Adrenal gland (tissue), 12 donors: Measurements from ENCODE around the gene PGAP3. TPM values are rescaled to one million over a fixed set of nuclear protein-coding genes. Genes with fewer than 3 reads are reported as not detected.

Experiments
- DNase-seq, 7 donors: peaks; one replicate each; pipeline ENCODE4 v3.0.0-alpha.2; 2019 to 2020
- H3K27ac ChIP-seq, 5 donors: fragments of 200-600 bp; sonication (generic) in 4 of 5; 1 replicate in 3 of 5; 2 replicates in 2 of 5; pipeline versions ENCODE4 v1.5.1 to v1.8.0; 2016 to 2020; ENCODE audit warnings: mild to moderate bottlenecking in 1 of 5
- H3K27me3 ChIP-seq: fragments of 200-600 bp; 2 replicates; pipeline ENCODE4 v1.8.0; 2021
- H3K36me3 ChIP-seq, 2 donors: fragments of 200-600 bp; replicated peaks in 1 of 2; 1 replicate in 1 of 2; 2 replicates in 1 of 2; pipeline versions ENCODE4 v1.5.1 to v1.8.0; 2018 to 2022
- H3K4me1 ChIP-seq, 2 donors: fragments of 200-600 bp; replicated peaks in 1 of 2; 1 replicate in 1 of 2; 2 replicates in 1 of 2; pipeline versions ENCODE4 v1.5.1 to v1.8.0; 2018 to 2021
- H3K4me3 ChIP-seq, 4 donors: fragments of 200-600 bp; sonication (generic) in 3 of 4; one replicate each; pipeline ENCODE4 v1.5.1; 2016 to 2018
- H3K9me3 ChIP-seq, 3 donors: fragments of 200-600 bp; sonication (generic) in 1 of 3; replicated peaks in 1 of 3; 1 replicate in 2 of 3; 2 replicates in 1 of 3; pipeline versions ENCODE4 v1.5.1 to v1.8.0; 2016 to 2021
- CTCF ChIP-seq, 6 experiments: fragments of 450-650 bp in 4 of 6; fragments of 200-600 bp in 2 of 6; sonication (generic) in 1 of 6; IDR thresholded peaks; 1 replicate in 5 of 6; 2 replicates in 1 of 6; pipeline versions ENCODE4 v1.5.1 to v1.8.0; 2016 to 2021; ENCODE audit warnings: antibody characterized with exemption in 6 of 6, mild to moderate bottlenecking in 2 of 6, moderate library complexity in 1 of 6
- POLR2A ChIP-seq, 2 donors: fragments of 450-650 bp; IDR thresholded peaks; one replicate each; pipeline ENCODE4 v1.6.1; 2017; ENCODE audit warnings: antibody characterized with exemption in 2 of 2, mild to moderate bottlenecking in 2 of 2, moderate library complexity in 1 of 2
- WGBS, 4 donors: extraction: QIAGEN DNeasy Blood & Tissue Kit in 2 of 4; methylation state at CpG; one replicate each; pipeline versions ENCODE4 v1.1.5 to v1.1.7; 2013 to 2017; 5-methylcytosine and 5-hydroxymethylcytosine counted together
- intact Hi-C, 2 donors: fragments of 100-400 bp; cut with DNase I; formaldehyde crosslinking; loops; one replicate each; pipeline versions ENCODE4 v1.14.1 to v1.15.0; 2022 to 2023
- polyA plus RNA-seq, 3 donors: library from polyadenylated mRNA; stranded (reverse); fragments of 200-250 nt in 2 of 3; fragments of 350-450 nt in 1 of 3; fragmentation: Illumina TruSeq in 1 of 3; extraction: RNeasy Lipid Tissue Mini Kit (QIAGEN cat#74804) in 1 of 3; gene quantifications; one replicate each; pipeline ENCODE4 v1.2.3, GENCODE V29; 2013 to 2014
- total RNA-seq, 9 donors: library from RNA; depleted of rRNA in 4 of 9; stranded (reverse); fragments of >200 nt in 4 of 9; fragments of 120-200 nt in 1 of 9; fragmentation: NEBNext Ultra II Directional in 1 of 9; extraction: Animal tissue kit (Norgen Biotek cat#: 25700) in 1 of 9; gene quantifications; one replicate each; pipeline versions ENCODE4 v1.1.0 to v1.2.4, GENCODE V29; 2013 to 2023
- donor health status: healthy with polysubstance abuse.
- donor health status: Bipolar disorder and iron deficiency.
- donor health status: DM: yes; HTN: yes; CAD: no.
- donor health status: DM: no; HTN: no; CAD: no.
- donor health status: DM: no; HTN: no; CAD: no.
- donor health status: DM: yes; HTN: yes; CAD: no.

PGAP3 gene
- total and polyA plus RNA-seq, 12 donors = 7.6 to 35.1 (median 22.7) TPM

DNA sequence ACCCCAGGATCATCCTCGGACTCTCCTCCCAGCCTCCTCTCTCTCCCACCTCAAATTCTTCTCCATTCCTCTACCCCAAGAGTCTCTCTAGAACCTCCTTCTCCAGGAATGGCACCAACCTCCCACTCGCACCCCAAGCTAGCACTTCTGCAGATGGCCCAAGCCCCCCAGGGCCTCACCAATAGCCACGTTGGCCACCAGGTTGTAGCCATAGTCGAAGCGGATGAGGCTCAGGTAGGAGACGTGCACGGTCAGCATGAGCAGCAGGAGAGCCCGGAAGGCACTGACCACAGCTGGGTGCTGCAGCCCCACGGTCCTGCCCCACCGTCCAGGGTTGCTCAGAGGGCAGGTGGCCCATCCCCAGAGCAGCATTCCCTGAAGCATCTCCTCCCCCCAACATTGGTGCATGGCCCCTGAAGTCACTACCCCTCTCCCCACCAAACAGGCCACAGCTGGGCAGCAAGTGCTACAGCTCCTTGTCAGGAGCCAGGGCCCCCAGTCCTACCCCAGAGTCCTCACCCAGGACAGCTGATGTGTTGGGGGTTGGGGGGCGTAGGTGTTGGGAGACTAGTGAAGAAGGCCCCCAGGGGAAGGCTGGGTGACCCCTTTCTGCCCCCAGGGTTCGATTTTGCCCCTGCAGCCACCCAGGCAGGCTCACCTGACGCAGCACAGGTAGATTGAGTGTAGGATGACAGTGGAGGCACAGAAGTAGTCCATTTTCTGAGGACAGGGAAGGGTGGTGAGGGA, 14.3 kb downstream of the PGAP3 start:
- H3K9me3 ChIP-seq = no peaks in the 10 kb centered on the region
- peaks cover 23% of the 10 kb centered on the region for H3K27me3 ChIP-seq
- H3K36me3 ChIP-seq = no peaks in the 10 kb centered on the region
- intact Hi-C loops = no loop called here
- 59 to 84% (median 74%) methylated on average over 6 to 13 of the region's 13 CpGs for WGBS, 4 donors
- no peak overlapping the region for H3K27ac ChIP-seq
- no peak for TF ChIP-seq CTCF (IDR thresholded peaks at IDR 0.05)
- no peak overlapping the region for H3K4me3 ChIP-seq
- peaks cover 2 to 6% of the 10 kb centered on the region in 2 donors for H3K4me1 ChIP-seq
- peak in 1 of 7 donors; percentile 63 for DNase-seq

GRCh38 chr17:39672522-39673334, 15.1 kb downstream of the PGAP3 start:
- no peaks in the 10 kb centered on the region for H3K9me3 ChIP-seq
- WGBS, 4 donors = 73 to 79% (median 75%) methylated on average over 12 to 15 of the region's 15 CpGs
- H3K36me3 ChIP-seq = no peaks in the 10 kb centered on the region
- DNase-seq = peak in 1 of 7 donors; percentile 65
- no peak overlapping the region for H3K27ac ChIP-seq
- intact Hi-C loops = no loop called here
- TF ChIP-seq POLR2A (IDR thresholded peaks at IDR 0.05) = no peak
- TF ChIP-seq CTCF (IDR thresholded peaks at IDR 0.05) = peak in 1 of 6 experiments; percentile 14
- H3K27me3 ChIP-seq = peaks cover 23% of the 10 kb centered on the region
- H3K4me3 ChIP-seq = no peak overlapping the region
- peaks cover 10 to 12% of the 10 kb centered on the region in 2 donors for H3K4me1 ChIP-seq

GRCh38 chr17:39671651-39672521, 16.0 kb downstream of the PGAP3 start:
- H3K27me3 ChIP-seq = peaks cover 23% of the 10 kb centered on the region
- TF ChIP-seq CTCF (IDR thresholded peaks at IDR 0.05) = peak; percentile 16 to 66 (median 58)
- no peak for TF ChIP-seq POLR2A (IDR thresholded peaks at IDR 0.05)
- H3K4me3 ChIP-seq = no peak overlapping the region
- 28 to 44% (median 35%) methylated on average over 8 to 19 of the region's 19 CpGs for WGBS, 4 donors
- H3K27ac ChIP-seq = peak overlapping the region in 1 of 5 donors; percentile 62
- peaks cover 17 to 19% of the 10 kb centered on the region in 2 donors for H3K4me1 ChIP-seq
- intact Hi-C loops = no loop called here
- H3K9me3 ChIP-seq = no peaks in the 10 kb centered on the region
- DNase-seq = peak in 4 of 7 donors; percentile 56 to 81 (median 59)
- H3K36me3 ChIP-seq = no peaks in the 10 kb centered on the region
